Stromal cell of bone marrow (primary cell): ENCODE results near the gene CORO7.

ENCODE experiments used
- DNase-seq: peaks from one replicate; pipeline ENCODE4 v3.0.0-alpha.2; 2012; ENCODE audit warnings: low read depth

The CORO7 gene

GRCh38 chr16:4383591-4384444 lies 32.6 kb downstream of the CORO7 start:
- no peak for DNase-seq

DNA sequence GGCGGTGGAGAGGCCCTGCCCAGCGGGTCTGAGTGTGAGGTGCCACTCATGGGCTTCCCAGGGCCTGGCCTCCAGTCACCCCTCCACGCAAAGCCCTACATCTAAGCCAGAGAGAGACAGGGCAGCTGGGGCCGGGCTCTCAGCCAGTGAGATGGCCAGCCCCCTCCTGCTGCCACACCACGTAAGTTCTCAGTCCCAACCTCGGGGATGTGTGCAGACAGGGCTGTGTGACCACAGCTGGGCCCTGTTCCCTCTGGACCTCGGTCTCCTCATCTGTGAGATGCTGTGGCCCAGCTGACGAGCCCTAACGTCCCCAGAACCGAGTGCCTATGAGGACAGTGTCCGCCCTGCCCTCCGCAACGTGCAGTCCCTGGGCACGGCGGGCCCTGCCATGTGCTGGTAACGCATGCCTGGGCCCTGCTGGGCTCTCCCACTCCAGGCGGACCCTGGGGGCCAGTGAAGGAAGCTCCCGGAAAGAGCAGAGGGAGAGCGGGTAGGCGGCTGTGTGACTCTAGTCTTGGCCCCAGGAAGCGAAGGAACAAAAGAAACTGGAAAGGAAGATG lies 33.5 kb downstream of the CORO7 start:
- no peak for DNase-seq

DNA sequence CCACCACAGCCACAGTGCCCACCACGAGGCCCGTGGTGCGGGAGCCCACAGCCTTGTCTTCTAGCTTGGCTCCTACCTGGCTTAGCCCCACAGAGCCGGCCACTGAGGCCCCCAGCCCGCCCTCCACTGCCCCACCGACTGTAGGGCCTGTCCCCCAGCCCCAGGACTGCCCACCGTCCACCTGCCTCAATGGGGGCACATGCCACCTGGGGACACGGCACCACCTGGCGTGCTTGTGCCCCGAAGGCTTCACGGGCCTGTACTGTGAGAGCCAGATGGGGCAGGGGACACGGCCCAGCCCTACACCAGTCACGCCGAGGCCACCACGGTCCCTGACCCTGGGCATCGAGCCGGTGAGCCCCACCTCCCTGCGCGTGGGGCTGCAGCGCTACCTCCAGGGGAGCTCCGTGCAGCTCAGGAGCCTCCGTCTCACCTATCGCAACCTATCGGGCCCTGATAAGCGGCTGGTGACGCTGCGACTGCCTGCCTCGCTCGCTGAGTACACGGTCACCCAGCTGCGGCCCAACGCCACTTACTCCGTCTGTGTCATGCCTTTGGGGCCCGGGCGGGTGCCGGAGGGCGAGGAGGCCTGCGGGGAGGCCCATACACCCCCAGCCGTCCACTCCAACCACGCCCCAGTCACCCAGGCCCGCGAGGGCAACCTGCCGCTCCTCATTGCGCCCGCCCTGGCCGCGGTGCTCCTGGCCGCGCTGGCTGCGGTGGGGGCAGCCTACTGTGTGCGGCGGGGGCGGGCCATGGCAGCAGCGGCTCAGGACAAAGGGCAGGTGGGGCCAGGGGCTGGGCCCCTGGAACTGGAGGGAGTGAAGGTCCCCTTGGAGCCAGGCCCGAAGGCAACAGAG lies 34.2 kb downstream of the CORO7 start:
- DNase-seq, result no peak

- DNase-seq, result no peak
These were observed 35.1 kb downstream of the CORO7 start for GRCh38 chr16:4381072-4381934.

- no peak for DNase-seq
These were observed 36.0 kb downstream of the CORO7 start for GRCh38 chr16:4380119-4381063.

GRCh38 chr16:4378999-4379690 lies 37.3 kb downstream of the CORO7 start:
- no peak for DNase-seq

- no peak for DNase-seq
These were observed 38.2 kb downstream of the CORO7 start for GRCh38 chr16:4378161-4378666.

- DNase-seq, result no peak
These were observed 38.7 kb downstream of the CORO7 start for GRCh38 chr16:4377573-4378154.

DNA sequence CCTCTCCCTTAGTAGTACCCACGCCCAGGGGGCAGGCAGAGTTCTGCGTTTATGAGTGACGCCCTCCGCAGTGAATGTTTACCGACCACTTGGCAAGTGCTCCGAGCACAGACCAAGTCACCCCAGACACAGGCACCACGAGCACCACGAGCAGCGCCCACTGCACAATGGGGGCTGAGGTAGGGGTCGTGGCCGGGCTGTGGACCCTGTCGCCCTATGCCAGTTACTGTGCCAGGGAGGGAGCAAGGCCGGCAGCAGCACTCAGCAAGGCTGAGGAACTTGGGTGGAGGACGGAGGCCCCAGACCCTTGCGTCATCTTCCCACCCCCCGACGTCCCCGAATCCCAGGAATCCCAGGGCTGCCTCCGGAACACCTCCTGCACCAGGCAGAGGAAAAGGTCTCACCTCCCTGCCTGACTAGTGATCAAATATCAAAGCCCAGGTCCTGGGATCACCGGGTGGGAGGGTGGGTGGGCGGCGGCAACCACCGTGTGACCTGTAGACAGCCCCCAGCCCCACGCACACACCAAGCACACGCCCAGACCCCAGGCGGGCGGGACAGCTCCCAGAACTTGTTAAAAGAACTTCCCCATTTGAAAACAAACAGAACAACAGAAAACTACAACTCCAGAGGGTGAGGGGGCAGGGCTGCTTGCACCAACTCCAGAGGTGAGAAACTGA lies 39.4 kb downstream of the CORO7 start:
- no peak for DNase-seq

- DNase-seq, result peak; percentile 81
These were observed 40.1 kb downstream of the CORO7 start for GRCh38 chr16:4376126-4376892.

DNA sequence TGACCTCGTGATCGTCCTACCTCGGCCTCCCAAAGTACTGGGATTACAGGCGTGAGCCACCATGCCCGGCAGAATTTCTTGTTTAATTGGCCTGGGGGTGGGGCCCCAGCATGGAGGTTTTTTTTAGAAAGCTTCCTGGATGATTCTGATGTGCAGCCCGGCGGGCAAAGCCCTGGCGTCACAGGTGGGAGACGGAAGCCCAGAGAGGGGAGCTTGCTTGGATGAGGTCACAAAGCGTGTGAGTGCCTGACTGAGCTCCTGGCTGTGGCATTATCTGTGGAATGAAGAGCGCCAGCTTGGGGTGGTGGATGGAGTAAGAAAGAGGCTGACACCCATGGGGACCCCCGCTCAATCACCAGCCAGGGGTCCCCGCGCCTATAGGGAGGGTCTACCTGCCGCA lies 40.7 kb downstream of the CORO7 start:
- DNase-seq, result no peak

DNA sequence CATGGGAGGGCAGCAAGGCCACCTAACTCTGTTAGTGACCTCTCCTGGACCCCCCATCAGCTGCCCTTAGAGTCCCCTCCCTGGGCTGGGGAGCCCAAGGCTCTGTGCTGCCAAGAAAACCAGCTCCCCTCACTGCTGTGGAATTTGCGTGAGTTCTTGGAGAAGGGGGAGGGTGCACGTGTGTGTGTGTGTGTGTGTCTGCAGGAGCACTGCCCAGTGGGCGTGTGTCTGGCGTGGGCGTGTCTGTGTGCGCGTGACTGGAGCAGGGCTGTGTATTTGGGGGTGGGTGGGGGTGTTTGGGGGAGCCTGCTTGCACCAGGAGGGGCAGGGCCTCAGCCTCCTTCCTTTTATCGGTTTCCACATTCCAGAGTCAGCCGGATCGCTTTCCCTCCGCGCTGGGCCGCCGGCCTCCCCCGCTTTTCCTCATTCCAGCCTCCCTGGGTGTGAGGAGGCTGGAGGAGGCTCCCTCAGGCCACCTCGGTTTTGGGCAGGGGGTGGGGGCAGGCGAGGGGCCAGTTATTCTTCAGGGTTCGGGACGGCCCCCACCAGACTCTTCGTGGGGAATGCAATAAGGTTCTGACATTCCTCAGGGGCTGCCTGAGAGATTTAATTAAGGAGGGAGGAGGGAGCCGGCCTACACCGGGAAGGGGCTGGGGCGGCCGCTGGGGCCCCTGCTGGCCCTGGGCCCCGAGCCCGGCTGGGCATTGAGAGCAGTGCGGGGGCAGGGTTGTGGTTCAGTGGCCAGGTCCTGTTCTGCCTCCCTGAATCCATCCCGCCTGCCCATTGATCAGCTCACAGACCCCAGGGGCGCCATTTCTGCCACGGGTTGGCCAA lies 42.3 kb downstream of the CORO7 start:
- peak; percentile 88 for DNase-seq

GRCh38 chr16:4373356-4373908 lies 43.0 kb downstream of the CORO7 start:
- DNase-seq, result no peak

DNA sequence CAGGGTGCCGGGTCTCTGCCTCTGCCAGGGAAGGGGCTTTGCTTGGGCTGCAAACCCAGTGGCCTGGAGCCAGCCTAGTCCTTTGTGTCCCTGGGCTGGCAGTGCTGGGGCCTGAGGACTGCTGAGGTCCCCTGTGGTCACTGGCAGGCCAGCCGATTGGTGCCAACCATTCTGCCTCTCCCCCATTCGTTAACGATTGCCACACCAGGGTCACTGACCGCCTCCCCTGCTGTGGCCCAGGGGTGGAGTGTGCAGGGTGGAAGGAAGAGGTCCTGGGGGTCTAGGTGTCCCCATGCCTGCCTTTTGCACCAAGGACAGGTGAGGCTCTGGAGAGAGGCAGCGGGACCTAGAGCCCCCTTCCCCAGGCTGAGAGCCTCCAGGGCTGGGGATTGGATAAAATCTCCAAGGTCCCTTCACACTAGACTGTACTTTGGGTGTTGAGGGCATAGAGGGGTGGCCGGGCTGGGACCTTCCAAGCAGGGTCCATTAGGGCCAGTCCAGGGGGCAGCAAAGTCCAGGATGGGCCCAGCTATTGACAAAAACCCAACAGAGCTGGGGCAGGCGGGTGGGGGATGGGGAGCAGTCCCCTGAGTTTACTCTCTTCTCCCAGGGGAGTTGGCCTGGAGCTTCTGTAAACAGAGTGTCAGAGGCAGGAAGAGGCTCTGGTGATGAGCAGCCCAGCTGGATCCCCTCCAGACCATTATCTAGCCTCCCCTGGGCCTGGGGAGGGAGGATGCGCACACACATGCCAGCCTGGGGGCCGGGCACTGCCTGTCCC lies 43.6 kb downstream of the CORO7 start:
- DNase-seq, result no peak

DNA sequence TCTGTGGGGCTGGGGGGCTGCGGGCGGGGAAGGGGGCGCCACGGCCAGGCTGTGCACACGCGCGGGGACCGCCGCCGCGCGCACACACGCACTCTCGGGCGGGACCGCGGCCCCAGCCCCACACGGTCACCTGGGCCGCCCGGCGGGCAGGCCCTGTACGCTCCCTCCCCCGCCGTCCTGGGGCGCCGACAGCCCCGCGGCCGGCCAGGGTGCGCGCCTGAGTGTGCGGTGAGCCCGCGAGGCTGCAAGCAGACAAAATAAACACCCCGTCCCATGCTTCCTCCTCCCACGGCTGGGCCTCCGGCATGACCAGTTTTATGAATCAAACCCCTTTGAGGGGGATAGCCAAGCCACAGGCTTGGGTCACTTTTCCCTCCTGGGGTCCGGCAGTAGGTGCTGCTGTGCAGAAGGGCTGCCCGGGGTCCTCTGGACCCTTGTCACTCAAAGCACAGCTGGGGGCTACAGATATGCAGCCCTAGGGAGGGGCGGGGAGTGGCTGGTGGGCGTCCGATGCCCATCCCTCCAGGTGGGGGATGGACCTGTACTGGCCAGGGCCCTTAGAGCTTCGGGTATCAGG lies 44.3 kb downstream of the CORO7 start:
- DNase-seq, result no peak
